KBM-7 (cell line): ENCODE results near the gene PACS1.
"Not testable (repeated sequence)": the region's sequence is repeated elsewhere in the genome, so short reads cannot be mapped to it uniquely, and the experiment has no call there.

Source experiments
- DNase-seq: peaks from one replicate; pipeline ENCODE4 v3.0.0-alpha.2; 2015
- in situ Hi-C: fragments of 300-500 bp; cut with MboI; formaldehyde crosslinking; loops from 2 replicates; pipeline ENCODE4 v1.14.3; 2020; ENCODE audit warnings: low sequenced_read_pairs, low pct_unique_long_range_greater_than_20kb, mixed read lengths

The PACS1 gene

DNA sequence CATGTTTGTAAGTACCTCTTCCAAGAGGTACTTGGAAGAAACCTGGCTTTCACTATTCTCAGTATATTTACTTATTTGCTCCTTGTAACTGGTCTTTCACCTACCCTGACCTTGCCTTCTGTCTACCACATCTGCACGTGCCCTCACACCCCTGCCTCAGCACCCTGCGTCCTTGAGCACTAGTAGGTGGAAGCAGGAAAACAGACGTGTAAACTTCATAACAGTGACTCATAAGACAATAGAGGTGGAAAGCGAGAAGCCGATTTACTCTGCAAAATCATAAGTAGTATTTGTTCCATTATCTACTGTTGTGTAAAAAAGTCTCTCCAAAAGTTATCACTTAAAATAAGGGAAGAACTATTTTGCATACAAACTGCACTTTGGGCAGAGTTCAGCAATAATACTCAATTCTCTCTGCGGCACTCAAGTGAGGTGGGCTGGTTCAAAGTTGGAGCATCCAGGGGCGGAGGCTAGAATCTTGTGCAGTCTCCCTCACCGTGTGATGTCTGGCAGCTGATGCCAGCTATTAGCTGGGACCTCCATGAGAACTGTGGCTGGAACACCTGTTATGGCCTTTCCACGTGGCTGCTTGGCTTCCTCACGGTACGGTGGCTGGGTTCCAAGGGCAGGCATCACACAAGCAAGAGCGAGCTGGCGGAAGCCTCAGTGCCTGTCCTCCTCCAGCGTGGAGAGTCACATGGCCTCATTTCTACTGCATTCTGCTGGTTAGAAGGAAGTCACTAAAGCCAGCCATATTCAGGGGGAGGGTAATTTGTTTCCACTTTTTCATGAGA lies 30.4 kb downstream of the PACS1 start:
- in situ Hi-C loops: no loop called here
- DNase-seq: peak; percentile 73

DNA sequence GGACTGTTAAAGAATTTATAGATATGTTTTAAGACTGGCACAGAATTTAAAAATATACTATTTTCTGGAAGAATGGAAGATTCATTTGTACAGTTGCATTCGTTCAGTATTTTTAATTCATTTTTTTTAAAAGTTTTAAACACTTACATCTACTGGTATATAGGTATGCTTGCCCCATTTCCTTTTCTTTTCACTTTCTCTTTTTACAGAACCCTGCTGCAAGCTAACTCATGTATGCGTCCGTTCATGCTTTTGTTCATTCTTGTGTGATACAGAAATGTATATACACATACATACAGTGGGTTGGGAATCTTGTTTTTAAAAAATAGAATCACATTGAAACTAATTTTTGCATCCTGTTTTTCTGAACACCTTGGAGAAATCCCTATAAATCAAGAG lies 31.0 kb downstream of the PACS1 start:
- no peak for DNase-seq
- in situ Hi-C loops: no loop called here

DNA sequence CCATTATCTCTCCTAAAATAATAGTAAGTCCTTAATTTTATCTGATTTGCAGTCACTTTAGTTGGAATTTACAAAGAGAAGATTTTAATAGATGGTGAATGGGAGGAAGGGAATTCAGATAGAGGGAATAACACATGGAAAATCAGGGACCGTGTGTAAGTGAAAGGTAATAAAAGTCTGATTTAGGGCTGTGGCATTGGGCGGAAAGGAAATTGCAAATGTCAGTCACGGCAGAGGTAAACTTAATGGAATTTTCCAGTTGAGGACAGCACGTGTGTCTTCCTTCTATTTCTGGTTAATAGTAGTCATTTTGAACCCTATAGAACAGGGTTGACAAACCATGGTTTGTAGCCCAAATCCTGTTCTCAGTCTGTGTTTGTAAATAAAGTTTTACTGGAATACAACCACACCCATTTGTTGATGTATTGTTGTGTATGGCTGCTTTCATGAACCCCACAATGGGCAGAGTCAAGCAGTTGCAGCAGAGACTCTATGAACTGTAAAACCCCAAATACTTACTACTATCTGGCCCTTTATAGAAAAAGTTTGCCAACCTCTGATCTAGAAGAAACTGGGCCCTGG lies 34.1 kb downstream of the PACS1 start:
- in situ Hi-C loops: no loop called here
- no peak for DNase-seq

DNA sequence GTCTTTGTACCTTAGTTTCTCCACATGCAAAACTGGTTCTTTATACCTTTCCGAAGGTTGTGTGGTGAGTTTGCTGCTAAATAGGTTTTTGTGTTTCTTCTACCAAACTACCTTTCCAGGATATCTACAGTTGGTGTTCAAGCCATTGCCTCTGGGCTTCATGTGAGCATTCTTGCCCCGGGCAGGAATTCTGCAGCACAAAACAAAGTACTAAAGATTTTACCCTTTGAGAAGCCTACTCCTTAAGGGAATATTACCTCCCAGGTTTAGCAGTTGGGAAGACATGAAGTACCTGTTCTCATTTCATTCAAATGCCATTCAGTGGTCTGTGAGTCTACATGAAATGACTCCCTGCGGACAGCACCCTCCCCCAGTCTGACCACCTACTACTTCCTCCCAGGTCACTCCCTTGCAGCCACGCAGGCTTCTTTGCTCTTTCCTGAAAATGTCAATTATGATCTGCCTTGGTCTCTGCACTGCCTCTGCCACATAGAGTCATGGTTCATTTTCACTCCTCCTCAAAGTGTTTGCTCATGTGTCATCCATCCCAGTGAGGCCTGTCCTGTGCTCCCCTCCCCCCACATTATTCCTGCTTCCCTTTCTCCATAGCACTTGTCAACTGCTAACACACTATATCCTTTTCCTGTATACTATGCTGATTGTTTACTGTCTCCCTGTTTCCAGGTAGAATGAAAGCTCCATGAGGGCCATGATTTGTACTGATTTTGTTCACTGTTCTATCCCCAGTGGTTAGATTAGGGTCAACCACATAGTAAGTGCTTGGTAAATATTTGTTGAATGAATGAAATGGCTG lies 36.9 kb downstream of the PACS1 start:
- in situ Hi-C loops: no loop called here
- DNase-seq: peak; percentile 59

DNA sequence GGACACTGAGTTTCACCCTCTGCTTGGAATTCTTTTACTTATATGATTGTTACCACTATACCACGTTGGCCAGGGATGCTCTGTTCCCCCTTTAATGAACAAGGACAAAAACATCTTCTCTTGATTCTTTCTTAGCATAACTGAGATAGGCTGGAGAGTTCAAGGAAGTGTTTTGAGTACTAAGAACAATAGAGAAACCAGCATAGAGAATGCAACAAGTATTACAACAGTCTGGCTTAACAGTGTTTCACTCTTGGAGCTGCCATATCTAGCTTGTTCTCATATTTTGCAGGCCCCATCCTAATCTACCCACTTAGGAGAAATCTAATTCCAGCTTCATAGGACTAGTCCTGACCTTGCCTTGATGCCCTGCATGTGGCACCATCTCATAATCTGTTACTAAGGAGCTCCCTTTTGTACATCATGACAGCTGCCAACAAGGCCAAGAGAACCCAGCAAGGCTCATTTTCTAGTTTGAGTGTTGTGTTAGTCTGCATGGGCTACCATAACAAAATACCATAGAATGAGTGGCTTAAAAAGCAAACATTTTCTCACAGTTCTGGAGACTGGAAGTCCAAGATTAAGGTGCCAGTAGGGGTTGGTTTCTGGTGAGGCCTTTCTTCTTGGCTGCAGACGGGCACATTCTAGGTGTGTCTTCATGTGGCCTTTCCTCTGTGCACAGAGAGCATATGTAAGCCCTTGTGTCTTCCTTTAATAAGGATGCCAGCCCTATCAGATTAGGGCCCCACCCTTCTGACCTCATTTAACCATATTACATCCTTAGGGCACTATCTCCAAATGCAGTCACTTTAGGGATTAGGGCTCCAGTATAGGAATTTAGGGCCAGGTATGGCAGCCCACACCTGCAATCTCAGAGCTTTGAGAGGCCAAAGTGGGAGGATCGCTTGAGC lies 37.8 kb downstream of the PACS1 start:
- in situ Hi-C loops: no loop called here

DNA sequence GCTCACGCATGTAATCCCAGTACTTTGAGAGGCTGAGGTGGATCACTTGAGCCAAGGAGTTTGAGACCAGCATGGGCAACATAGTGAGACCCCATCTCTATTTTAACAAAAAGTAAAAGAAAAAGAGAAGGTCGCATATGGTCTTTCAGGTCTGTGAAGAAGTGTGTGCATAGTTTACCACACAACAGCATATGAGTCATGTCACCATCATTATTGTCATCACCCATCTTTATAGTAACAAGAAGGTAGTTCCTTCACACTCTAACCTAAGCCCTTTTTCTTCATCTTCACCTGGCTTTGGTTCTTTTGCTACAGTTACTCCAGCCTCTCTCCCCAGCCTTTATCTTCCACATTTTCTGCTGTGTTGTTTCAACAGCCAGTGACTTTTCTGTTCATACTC lies 39.2 kb downstream of the PACS1 start:
- in situ Hi-C loops: no loop called here
- no peak for DNase-seq

More for the DNA sequence above, 37.8 kb downstream of the PACS1 start:
- DNase-seq: no peak

DNA sequence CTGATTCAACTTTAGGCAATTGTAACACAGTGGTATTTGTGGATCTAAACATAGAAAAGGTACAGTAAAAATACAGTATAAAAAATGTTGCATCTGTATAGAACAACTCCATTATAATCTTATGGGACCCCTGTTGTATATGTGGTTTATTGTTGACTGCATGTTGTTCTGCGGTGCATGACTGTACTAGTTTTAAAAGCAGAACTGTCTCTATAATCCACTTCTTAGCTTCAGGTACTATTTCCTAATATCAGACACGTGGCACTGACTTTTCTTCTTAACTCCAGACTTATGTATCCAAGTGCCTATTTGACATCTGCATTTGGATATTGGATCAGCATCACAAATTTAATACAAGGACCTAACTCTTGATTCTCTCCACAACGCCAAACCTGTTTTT lies 41.1 kb downstream of the PACS1 start:
- in situ Hi-C loops: no loop called here
- no peak for DNase-seq

DNA sequence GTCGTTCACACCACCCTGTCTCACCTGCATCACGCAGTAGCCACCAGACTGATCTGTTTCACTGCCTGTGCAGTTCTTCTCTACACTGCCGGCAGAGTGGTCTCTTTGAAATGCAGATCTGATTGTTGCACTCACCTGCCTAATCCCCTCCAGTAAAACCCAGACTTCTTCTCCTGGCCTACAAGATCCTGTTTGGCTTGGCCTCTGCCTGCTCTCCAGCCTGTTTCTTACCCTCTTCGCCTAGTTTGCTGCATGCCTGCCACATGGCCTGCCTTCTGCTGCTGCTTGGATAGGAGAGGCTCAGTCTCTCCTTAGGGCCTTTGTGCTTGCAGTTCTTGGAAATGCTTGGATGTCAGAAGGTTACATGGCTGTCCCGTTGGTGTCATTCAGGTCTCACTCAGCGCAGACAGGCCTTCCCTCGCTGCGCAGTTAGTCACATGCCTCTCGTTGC lies 42.0 kb downstream of the PACS1 start:
- DNase-seq: no peak
- in situ Hi-C loops: no loop called here

DNA sequence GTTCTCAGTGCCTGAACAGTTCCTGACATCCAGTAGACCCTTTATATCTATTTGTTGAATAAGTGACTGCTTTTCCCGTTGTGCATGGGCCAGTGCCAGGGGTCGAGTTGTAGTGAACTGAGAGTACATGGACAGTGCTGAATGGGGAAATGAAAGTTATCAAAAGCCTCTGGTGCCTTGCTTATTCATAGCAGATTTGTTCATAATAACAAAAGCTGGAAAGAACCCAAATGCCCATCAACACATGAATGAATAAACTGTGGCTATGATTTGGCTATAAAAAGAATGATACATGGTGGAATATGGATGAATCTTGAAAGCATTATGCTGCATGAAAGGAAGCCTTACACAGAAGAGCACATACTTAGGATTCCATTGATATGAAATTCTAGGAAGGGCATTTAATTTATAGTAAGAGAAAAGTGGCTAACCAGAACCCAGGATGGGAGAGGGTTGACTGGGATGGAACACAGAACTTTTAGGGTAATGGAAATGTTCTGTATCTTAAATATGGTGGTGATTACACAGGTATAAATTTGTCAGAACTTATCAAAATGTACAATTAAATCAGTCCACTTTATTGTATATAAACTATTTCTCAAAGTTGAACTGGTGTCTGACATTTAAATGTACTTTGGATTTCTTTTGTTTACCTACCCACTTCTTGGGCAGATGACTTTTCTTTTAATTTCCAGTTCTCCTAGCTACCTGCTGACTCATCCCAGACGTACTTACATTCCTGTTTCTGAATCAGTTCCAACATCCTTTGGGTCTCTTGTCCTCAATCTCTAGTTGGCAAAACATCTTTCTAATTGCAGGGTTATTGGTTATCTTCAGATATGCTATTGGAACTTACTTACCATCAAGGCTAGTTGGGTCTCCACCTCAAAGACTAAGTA lies 42.8 kb downstream of the PACS1 start:
- in situ Hi-C loops: no loop called here
- no peak for DNase-seq

DNA sequence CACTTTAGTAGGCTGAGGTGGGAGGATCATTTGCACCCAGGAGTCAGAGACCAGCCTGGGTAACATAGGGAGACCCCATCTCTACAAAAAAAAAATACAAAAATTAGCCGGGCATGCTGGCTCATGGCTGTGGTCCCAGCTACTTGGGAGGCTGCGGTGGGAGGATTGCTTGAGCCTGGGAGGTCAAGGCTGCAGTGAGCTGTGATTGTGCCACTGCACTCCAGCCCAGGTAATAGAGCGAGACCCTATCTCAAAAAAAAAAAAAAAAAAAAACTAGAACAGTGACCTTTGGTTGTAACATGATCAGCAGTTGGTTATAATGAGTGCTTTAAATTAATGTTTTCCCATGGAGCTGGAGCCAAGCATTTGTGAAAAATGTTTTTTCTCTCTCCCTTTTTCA lies 44.9 kb downstream of the PACS1 start:
- DNase-seq, in situ Hi-C loops: not testable (repeated sequence)

DNA sequence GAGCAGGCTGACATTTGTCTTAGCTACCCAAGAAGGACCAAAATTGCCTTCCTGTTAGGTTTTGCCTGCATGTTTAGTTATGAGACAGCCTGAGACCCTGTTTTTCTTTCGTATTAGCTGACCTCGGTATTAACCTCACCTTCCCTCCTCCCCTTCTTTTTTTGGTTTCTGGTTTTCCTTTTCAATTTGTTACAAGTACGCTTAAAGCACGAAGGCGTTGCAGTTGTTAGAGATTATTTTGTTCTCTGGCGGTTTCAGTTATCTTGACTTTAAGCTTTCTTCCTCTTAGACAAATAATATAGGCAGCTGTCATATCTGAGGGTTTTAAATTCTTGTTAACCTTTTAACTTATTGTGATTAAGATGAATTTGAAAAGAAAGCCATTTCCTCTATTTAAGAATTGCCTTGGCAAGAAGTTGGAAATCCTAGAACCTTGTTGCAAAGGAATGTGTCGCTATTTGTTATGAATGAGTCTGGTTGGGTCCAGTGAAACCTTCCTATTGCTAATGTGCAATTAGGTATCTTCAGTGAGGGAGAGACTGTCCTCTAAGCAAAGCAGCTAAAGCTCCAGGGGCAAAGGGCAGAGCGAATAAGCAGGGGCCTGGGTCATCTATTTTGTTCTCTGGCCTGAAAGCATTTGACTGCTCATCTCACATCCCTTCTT lies 45.7 kb downstream of the PACS1 start:
- peak; percentile 40 for DNase-seq
- in situ Hi-C loops: no loop called here

DNA sequence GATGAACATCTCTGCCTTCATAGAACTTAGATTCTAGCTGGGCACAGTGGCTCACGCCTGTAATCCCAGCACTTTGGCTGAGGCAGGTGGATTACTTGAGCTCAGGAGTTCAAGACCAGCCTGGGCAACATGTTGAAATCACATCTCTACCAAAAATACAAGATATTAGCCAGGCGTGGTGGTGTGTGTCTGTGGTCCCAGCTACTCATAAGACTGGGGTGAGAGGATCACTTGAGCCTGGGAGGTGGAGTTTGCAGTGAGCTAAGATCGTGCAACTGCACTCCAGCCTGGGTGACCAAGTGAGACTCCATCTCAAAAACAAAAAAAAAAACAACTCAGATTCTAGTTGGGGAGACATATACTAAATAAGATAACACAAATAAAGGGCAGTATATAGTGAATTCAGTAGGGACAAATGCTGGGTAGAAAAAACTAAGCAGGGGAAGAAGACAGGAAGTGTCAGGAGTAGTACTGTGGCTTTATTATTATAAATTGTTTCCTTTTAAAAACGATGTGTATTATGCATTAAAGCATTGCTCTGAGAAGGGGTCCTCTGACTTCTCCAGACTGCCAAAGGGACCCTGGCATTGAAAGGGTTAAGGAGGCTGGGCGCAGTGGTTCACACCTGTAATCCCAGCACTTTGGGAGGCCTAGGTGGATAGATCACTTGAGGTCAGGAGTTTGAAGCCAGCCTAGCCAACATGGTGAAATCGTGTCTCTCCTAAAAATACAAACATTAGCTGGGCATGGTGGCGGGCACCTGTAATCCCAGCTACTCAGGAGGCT lies 46.7 kb downstream of the PACS1 start:
- no peak for DNase-seq
- in situ Hi-C loops: no loop called here

DNA sequence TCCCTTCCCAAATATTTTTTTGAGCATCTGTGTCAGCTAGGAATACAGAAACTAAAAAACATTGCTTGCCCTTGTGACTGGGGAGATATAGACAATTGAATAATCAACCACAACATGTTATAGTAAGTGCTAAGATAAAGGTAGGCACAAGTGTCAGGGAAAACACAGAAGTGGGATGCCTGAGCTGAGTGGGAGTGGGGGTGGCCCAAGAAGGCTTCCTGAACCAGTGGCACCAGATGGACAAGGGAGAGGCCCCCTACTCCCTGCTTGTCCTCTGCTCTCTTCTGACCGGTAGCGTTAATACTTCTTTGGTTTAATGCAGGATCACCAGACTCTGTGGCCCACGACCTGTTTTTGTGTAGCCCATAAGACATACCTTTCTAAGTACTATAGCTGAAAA lies 48.8 kb downstream of the PACS1 start:
- DNase-seq: no peak
- in situ Hi-C loops: no loop called here

DNA sequence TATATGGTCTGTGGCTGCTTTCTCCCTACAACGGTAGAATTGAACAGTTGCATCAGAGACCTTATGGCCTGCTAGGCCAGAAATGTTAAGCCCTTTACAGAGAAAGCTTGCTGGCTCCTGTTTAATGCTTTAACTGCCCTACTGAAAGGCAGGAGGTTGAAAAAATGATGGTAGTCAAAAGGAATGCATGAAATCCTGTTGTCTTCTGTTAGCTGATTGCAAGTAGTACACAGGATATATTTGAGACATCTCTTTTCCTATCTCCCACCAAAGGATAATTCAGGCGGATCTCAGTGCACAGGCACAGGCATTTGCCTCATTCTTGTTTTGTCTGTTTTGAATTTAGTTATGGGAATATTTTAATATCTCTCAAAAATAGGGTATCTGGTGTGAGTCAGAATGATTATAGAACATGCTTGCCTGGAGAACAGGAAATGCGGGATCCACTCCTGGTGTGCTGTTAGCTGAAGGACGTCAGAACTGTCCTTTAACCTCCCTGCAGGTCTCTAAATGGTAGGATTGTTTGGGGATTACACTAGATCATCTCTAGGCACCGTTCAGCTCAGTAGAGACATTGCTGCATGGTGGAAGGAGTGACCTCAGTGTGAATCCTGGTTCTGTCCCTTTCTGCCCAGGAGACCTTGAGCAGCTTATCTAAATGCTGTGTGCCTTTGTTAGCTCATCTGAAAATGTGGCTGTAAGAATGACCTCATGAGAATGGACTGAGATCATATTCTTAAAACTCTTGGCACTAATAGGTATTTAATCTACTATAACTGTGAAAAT lies 49.5 kb downstream of the PACS1 start:
- DNase-seq: no peak
- in situ Hi-C loops: no loop called here

DNA sequence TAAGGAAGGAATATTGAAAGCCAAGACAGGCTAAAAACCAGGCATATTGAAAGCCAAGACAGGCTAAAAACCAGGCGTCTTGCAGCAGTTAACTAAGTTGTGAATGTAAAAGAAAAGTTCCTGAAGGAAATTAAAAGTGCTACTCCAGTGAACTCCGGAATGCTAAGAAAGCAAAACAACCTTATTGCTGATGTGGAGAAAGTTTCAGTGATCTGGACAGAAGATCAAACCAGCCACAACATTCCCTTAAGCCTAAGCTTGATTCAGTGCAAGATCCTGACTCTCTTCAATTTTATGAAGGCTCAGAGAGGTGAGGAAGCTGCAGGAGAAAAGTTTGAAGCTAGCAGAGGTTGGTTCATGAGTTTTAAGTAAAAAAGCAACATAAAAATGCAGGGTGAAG lies 51.4 kb downstream of the PACS1 start:
- no peak for DNase-seq
- in situ Hi-C loops: no loop called here

DNA sequence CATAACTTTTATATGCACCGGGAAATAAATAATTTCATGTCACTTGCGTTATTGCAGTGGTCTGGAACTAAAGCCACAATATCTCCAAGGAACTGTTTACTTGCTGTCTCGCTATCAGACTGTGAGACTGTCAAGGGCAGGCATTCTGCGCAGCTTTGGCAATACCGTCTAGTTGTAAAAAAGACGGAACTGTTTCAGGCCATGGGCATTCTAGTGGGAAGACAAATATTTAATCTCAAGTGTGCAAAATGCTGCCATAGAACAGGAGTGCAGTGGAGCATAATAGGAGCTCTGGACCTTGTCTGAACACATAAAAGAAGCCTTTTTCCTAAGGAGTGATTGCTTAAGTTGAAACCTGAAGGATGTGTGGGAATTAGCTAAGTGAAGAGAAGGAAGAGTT lies 53.8 kb downstream of the PACS1 start:
- in situ Hi-C loops: no loop called here
- no peak for DNase-seq
